ENCODE data around the gene PUDP. TPM values are rescaled to one million over a fixed set of nuclear protein-coding genes. Genes with fewer than 3 reads are reported as not detected.

PUDP gene
- polyA plus RNA-seq, 2 donors: 3.2 to 8.8 TPM

DNA sequence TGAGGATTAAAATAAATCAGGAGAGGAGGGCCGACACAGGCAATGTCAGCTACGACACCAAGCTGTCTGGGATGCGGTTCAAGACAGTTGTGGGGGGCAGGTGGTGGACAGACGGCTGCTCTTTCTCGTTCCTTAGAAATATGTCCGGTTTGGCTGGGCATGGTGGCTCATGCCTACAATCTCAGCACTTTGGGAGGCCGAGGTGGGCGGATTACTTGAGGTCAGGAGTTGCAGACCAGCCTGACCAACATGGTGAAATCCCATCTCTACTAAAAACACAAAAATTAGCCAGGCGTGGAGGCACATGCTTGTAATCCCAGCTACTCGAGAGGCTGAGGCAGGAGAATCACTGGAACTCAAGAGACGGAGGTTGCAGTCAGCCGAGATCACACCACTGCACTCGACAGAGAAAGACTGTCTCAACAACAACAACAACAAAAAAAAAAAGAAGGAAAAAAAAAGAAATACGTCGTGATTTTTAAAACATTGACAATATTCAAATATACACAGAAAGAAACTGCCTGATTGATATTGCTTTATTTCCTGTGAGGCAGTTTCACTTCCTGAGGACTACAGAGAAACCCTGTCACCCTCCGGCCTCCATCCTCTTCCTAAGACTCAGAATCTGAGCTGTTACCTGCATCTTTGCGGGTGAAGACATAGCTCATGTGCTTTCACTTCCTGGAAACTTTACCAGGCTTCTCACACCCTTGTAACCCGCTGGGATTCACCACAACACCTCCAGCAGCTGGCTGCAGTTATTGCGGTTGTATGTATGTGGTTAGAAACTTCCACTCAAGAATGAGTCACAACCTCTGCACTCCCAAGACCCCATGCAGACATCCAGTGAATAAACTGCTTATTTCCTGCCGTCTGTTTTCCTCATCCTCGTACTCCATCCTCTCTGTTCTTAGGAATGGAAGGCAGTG, 64.2 kb downstream of the PUDP start:
- H3K9me3 ChIP-seq (ENCODE audit: control insufficient read depth in 2 of 2, insufficient read depth in 1 of 2, low read depth in 1 of 2, low read length in 1 of 2): no peaks in the 10 kb centered on the region
- H3K4me3 ChIP-seq (ENCODE audit: low read depth in 1 of 2, low read length in 2 of 2): no peak overlapping the region
- no peaks in the 10 kb centered on the region for H3K36me3 ChIP-seq (ENCODE audit: control insufficient read depth in 2 of 2, insufficient read depth in 2 of 2, low read length in 1 of 2)
- H3K4me1 ChIP-seq (ENCODE audit: control insufficient read depth in 2 of 2, insufficient read depth in 2 of 2, low read length in 1 of 2): no peaks in the 10 kb centered on the region
- H3K27me3 ChIP-seq (ENCODE audit: control insufficient read depth in 1 of 2, insufficient read depth in 2 of 2, low read length in 2 of 2): no peaks in the 10 kb centered on the region
- WGBS, 2 donors: 69 to 78% methylated on average over 21 of the region's 21 CpGs
- no peak overlapping the region for H3K27ac ChIP-seq (ENCODE audit: low read depth in 2 of 2, low read length in 1 of 2)

DNA sequence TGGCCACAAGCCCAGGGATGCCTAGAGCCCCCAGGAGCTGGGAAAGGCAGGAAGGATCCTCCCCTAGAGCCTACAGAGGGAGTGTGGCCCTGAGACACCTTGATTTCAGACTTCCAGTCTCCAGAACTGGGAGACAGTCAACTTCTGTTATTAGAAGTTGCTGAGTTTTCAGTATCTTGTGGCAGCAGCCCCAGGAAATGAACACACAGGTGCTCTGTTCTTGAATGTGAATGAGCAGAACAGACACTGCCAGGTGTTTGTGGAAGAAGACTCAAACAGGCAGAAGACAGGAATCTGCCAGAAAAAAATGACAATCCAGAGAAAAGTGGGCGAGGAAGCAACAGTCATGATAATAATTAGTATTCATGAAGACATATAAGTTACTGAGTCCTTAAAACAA, 64.9 kb downstream of the PUDP start:
- no peak overlapping the region for H3K27ac ChIP-seq (ENCODE audit: low read depth in 2 of 2, low read length in 1 of 2)

GRCh38 chrX:7082556-7082955, 65.4 kb downstream of the PUDP start:
- Histone ChIP-seq H3K27ac (ENCODE audit: low read depth in 2 of 2, low read length in 1 of 2) (no peak overlapping the region), H3K9me3 (ENCODE audit: control insufficient read depth in 2 of 2, insufficient read depth in 1 of 2, low read depth in 1 of 2, low read length in 1 of 2) (no peaks in the 10 kb centered on the region), H3K27me3 (ENCODE audit: control insufficient read depth in 1 of 2, insufficient read depth in 2 of 2, low read length in 2 of 2) (no peaks in the 10 kb centered on the region), H3K4me1 (ENCODE audit: control insufficient read depth in 2 of 2, insufficient read depth in 2 of 2, low read length in 1 of 2) (peaks cover 0 to 1% of the 10 kb centered on the region in 2 donors), H3K36me3 (ENCODE audit: control insufficient read depth in 2 of 2, insufficient read depth in 2 of 2, low read length in 1 of 2) (no peaks in the 10 kb centered on the region), H3K4me3 (ENCODE audit: low read depth in 1 of 2, low read length in 2 of 2) (no peak overlapping the region)
- 90 to 93% methylated on average over 5 of the region's 5 CpGs for WGBS, 2 donors

More for the DNA sequence above, 64.9 kb downstream of the PUDP start:
- H3K36me3 ChIP-seq (ENCODE audit: control insufficient read depth in 2 of 2, insufficient read depth in 2 of 2, low read length in 1 of 2): no peaks in the 10 kb centered on the region
- H3K9me3 ChIP-seq (ENCODE audit: control insufficient read depth in 2 of 2, insufficient read depth in 1 of 2, low read depth in 1 of 2, low read length in 1 of 2): no peaks in the 10 kb centered on the region
- H3K27me3 ChIP-seq (ENCODE audit: control insufficient read depth in 1 of 2, insufficient read depth in 2 of 2, low read length in 2 of 2): no peaks in the 10 kb centered on the region
- no peaks in the 10 kb centered on the region for H3K4me1 ChIP-seq (ENCODE audit: control insufficient read depth in 2 of 2, insufficient read depth in 2 of 2, low read length in 1 of 2)
- no peak overlapping the region for H3K4me3 ChIP-seq (ENCODE audit: low read depth in 1 of 2, low read length in 2 of 2)
- 83 to 96% methylated on average over 1 of the region's 1 CpG for WGBS, 2 donors

- Histone ChIP-seq H3K36me3 (ENCODE audit: control insufficient read depth in 2 of 2, insufficient read depth in 2 of 2, low read length in 1 of 2) (peaks cover 3 to 10% of the 10 kb centered on the region in 2 donors), H3K4me1 (ENCODE audit: control insufficient read depth in 2 of 2, insufficient read depth in 2 of 2, low read length in 1 of 2) (peaks cover 0 to 3% of the 10 kb centered on the region in 2 donors), H3K9me3 (ENCODE audit: control insufficient read depth in 2 of 2, insufficient read depth in 1 of 2, low read depth in 1 of 2, low read length in 1 of 2) (no peaks in the 10 kb centered on the region), H3K4me3 (ENCODE audit: low read depth in 1 of 2, low read length in 2 of 2) (no peak overlapping the region), H3K27ac (ENCODE audit: low read depth in 2 of 2, low read length in 1 of 2) (no peak overlapping the region), H3K27me3 (ENCODE audit: control insufficient read depth in 1 of 2, insufficient read depth in 2 of 2, low read length in 2 of 2) (no peaks in the 10 kb centered on the region)
- 93 to 95% methylated on average over 23 of the region's 23 CpGs for WGBS, 2 donors
Observed at GRCh38 chrX:7077241-7078230, 70.4 kb downstream of the PUDP start.

DNA sequence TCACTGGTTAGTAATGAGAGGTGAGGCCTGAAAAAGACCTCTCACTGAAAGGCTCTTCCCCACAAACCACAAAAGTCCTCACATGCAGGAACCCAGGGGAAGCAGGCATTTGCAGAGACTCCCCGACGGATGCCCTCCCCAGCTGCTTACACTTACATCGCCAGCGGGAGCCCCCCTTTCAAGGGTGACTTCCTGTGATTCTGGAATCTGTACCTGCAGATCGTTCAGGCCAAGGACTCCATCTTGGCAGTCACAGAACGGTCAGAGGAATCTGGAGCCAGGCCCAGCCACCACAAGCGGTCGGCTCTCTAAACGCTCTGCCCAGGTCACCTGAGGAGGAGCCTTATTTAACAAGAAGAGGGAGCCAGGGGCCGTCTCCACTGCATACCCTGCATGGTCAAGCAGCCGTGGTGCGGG, 71.7 kb downstream of the PUDP start:
- Histone ChIP-seq H3K27ac (ENCODE audit: low read depth in 2 of 2, low read length in 1 of 2) (no peak overlapping the region), H3K4me3 (ENCODE audit: low read depth in 1 of 2, low read length in 2 of 2) (no peak overlapping the region), H3K27me3 (ENCODE audit: control insufficient read depth in 1 of 2, insufficient read depth in 2 of 2, low read length in 2 of 2) (no peaks in the 10 kb centered on the region), H3K4me1 (ENCODE audit: control insufficient read depth in 2 of 2, insufficient read depth in 2 of 2, low read length in 1 of 2) (peaks cover 0 to 3% of the 10 kb centered on the region in 2 donors), H3K36me3 (ENCODE audit: control insufficient read depth in 2 of 2, insufficient read depth in 2 of 2, low read length in 1 of 2) (peaks cover 3 to 10% of the 10 kb centered on the region in 2 donors), H3K9me3 (ENCODE audit: control insufficient read depth in 2 of 2, insufficient read depth in 1 of 2, low read depth in 1 of 2, low read length in 1 of 2) (no peaks in the 10 kb centered on the region)
- WGBS, 2 donors: 87 to 88% methylated on average over 12 of the region's 12 CpGs

DNA sequence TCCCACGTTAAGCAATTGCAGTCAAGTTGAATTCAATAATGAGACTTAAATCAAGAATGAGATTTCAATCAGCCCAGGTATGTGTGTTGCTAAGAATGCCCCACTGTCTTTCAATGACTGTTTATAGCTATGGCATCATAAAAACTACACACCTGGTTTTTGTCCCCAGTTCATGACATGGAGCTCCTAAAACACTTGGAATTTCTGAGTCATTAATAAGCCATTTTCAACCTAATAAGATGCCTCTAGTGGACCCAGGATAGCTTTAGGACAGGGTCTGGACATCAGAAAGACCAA, 73.1 kb downstream of the PUDP start:
- peaks cover 3 to 10% of the 10 kb centered on the region in 2 donors for H3K36me3 ChIP-seq (ENCODE audit: control insufficient read depth in 2 of 2, insufficient read depth in 2 of 2, low read length in 1 of 2)
- 60 to 74% methylated on average over 1 of the region's 1 CpG for WGBS, 2 donors
- H3K4me3 ChIP-seq (ENCODE audit: low read depth in 1 of 2, low read length in 2 of 2): no peak overlapping the region
- H3K9me3 ChIP-seq (ENCODE audit: control insufficient read depth in 2 of 2, insufficient read depth in 1 of 2, low read depth in 1 of 2, low read length in 1 of 2): no peaks in the 10 kb centered on the region
- H3K27me3 ChIP-seq (ENCODE audit: control insufficient read depth in 1 of 2, insufficient read depth in 2 of 2, low read length in 2 of 2): no peaks in the 10 kb centered on the region
- H3K4me1 ChIP-seq (ENCODE audit: control insufficient read depth in 2 of 2, insufficient read depth in 2 of 2, low read length in 1 of 2): peaks cover 0 to 3% of the 10 kb centered on the region in 2 donors
- no peak overlapping the region for H3K27ac ChIP-seq (ENCODE audit: low read depth in 2 of 2, low read length in 1 of 2)

- Histone ChIP-seq H3K9me3 (ENCODE audit: control insufficient read depth in 2 of 2, insufficient read depth in 1 of 2, low read depth in 1 of 2, low read length in 1 of 2) (no peaks in the 10 kb centered on the region), H3K4me3 (ENCODE audit: low read depth in 1 of 2, low read length in 2 of 2) (no peak overlapping the region), H3K36me3 (ENCODE audit: control insufficient read depth in 2 of 2, insufficient read depth in 2 of 2, low read length in 1 of 2) (peaks cover 3 to 10% of the 10 kb centered on the region in 2 donors), H3K4me1 (ENCODE audit: control insufficient read depth in 2 of 2, insufficient read depth in 2 of 2, low read length in 1 of 2) (peaks cover 0 to 3% of the 10 kb centered on the region in 2 donors), H3K27ac (ENCODE audit: low read depth in 2 of 2, low read length in 1 of 2) (peak overlapping the region; percentile 5 to 36), H3K27me3 (ENCODE audit: control insufficient read depth in 1 of 2, insufficient read depth in 2 of 2, low read length in 2 of 2) (no peaks in the 10 kb centered on the region)
- 58 to 64% methylated on average over 9 of the region's 9 CpGs for WGBS, 2 donors
Observed at GRCh38 chrX:7074148-7074907, 73.6 kb downstream of the PUDP start.

DNA sequence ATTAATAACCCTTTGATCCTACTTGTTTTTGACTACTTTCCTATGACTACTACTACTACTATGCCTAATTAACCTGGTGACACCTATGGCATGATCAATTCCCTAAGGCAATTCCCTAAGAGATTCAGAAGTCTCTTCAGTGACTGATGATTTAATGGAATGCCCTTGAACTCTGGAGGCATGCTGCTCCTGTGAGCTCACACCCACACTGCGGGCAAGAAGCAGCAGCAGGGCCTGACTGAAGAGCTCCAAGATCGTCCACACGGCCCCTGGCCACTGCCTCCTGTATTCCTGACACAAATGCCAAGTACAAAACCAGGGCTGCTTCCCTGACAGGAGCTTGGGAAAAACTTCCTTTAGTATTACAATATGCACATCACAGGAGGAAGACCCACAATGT, 74.6 kb downstream of the PUDP start:
- H3K9me3 ChIP-seq (ENCODE audit: control insufficient read depth in 2 of 2, insufficient read depth in 1 of 2, low read depth in 1 of 2, low read length in 1 of 2): no peaks in the 10 kb centered on the region
- peaks cover 3 to 10% of the 10 kb centered on the region in 2 donors for H3K36me3 ChIP-seq (ENCODE audit: control insufficient read depth in 2 of 2, insufficient read depth in 2 of 2, low read length in 1 of 2)
- peaks cover 0 to 3% of the 10 kb centered on the region in 2 donors for H3K4me1 ChIP-seq (ENCODE audit: control insufficient read depth in 2 of 2, insufficient read depth in 2 of 2, low read length in 1 of 2)
- H3K27ac ChIP-seq (ENCODE audit: low read depth in 2 of 2, low read length in 1 of 2): peak overlapping the region in 1 of 2 donors; percentile 16
- H3K4me3 ChIP-seq (ENCODE audit: low read depth in 1 of 2, low read length in 2 of 2): no peak overlapping the region
- 40 to 41% methylated on average over 3 of the region's 3 CpGs for WGBS, 2 donors
- H3K27me3 ChIP-seq (ENCODE audit: control insufficient read depth in 1 of 2, insufficient read depth in 2 of 2, low read length in 2 of 2): no peaks in the 10 kb centered on the region

- Histone ChIP-seq H3K4me3 (ENCODE audit: low read depth in 1 of 2, low read length in 2 of 2) (no peak overlapping the region), H3K27ac (ENCODE audit: low read depth in 2 of 2, low read length in 1 of 2) (no peak overlapping the region), H3K27me3 (ENCODE audit: control insufficient read depth in 1 of 2, insufficient read depth in 2 of 2, low read length in 2 of 2) (no peaks in the 10 kb centered on the region), H3K9me3 (ENCODE audit: control insufficient read depth in 2 of 2, insufficient read depth in 1 of 2, low read depth in 1 of 2, low read length in 1 of 2) (no peaks in the 10 kb centered on the region), H3K4me1 (ENCODE audit: control insufficient read depth in 2 of 2, insufficient read depth in 2 of 2, low read length in 1 of 2) (peaks cover 0 to 3% of the 10 kb centered on the region in 2 donors), H3K36me3 (ENCODE audit: control insufficient read depth in 2 of 2, insufficient read depth in 2 of 2, low read length in 1 of 2) (peaks cover 3 to 10% of the 10 kb centered on the region in 2 donors)
- WGBS, 2 donors: 95% methylated on average over 7 of the region's 7 CpGs
Observed at GRCh38 chrX:7072856-7073255, 75.1 kb downstream of the PUDP start.

Data from esophagus (tissue), 2 donors.